Measurements from ENCODE around the gene NEDD4L.

Gene NEDD4L

DNA sequence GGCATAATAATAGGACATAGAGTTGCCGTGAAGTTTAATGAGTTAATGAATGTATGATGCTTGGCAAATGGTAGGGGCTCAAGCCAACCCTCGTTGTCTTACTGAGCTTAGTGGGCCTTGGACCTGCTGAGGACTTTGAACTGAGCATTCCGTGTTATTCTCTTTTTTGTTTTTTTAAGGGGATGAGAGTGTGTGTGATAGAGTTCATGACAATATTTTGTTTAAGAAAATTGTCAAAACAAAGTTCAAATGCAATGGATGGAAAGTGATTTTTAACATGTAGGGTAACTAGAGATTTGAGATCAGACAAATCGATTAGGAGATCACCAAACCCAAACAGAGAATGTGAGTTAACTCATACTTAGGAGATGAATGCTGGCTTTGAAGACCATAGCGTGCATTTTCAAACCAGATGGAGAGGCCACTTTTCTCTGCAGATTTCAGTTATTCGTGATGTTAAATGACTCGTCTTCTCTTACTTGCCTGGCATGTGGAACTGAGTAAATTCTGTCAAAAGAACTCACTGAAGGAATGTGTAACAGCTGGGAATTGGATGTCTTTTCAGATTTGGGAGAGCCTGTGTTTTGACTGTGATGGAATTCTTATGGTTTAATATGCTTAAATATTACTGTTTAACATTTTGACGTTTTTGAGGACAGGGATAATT, 88.7 kb downstream of the NEDD4L start:
- no peak overlapping the region for H3K27ac ChIP-seq (ENCODE audit: low read length)
- no peak overlapping the region for H3K9ac ChIP-seq (ENCODE audit: low read depth, low read length)
- H3K27me3 ChIP-seq (ENCODE audit: insufficient read depth, low read length), result no peaks in the 10 kb centered on the region
- H3K4me3 ChIP-seq (ENCODE audit: low read length), result no peak overlapping the region
- no peaks in the 10 kb centered on the region for H3K36me3 ChIP-seq (ENCODE audit: insufficient read depth, low read depth, low read length)
- no peaks in the 10 kb centered on the region for H3K9me3 ChIP-seq (ENCODE audit: insufficient read depth, low read depth, low read length)
- peaks cover 8% of the 10 kb centered on the region; the same call in 1 of the 2 replicates for H3K4me1 ChIP-seq (ENCODE audit: insufficient read depth, low read length)

DNA sequence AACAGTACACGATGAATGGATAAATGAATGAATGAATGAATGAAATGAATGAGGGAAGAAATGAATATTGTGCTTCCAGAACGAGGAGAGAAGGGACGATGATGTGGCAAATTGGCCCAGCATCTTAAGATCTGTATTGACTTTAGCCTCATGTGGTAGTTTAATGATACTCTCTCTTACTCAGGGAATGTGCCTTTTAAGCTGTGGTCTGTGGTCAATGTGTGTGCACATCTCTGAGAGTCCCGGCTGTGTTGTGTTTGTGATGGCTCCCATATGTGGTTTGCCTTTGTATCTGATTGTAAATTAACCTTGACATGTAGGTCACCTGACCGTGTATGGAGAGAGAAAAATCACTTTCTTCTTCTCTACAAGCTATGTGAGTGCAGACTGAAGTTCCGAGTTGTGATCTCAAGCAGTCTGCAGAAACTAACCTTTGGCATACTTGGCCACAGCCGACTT, 91.2 kb downstream of the NEDD4L start:
- Histone ChIP-seq H3K9me3 (ENCODE audit: insufficient read depth, low read depth, low read length) (no peaks in the 10 kb centered on the region), H3K36me3 (ENCODE audit: insufficient read depth, low read depth, low read length) (no peaks in the 10 kb centered on the region), H3K9ac (ENCODE audit: low read depth, low read length) (no peak overlapping the region), H3K27me3 (ENCODE audit: insufficient read depth, low read length) (no peaks in the 10 kb centered on the region), H3K4me3 (ENCODE audit: low read length) (no peak overlapping the region), H3K4me1 (ENCODE audit: insufficient read depth, low read length) (peaks cover 15% of the 10 kb centered on the region; the same call in 1 of the 2 replicates), H3K27ac (ENCODE audit: low read length) (no peak overlapping the region)

DNA sequence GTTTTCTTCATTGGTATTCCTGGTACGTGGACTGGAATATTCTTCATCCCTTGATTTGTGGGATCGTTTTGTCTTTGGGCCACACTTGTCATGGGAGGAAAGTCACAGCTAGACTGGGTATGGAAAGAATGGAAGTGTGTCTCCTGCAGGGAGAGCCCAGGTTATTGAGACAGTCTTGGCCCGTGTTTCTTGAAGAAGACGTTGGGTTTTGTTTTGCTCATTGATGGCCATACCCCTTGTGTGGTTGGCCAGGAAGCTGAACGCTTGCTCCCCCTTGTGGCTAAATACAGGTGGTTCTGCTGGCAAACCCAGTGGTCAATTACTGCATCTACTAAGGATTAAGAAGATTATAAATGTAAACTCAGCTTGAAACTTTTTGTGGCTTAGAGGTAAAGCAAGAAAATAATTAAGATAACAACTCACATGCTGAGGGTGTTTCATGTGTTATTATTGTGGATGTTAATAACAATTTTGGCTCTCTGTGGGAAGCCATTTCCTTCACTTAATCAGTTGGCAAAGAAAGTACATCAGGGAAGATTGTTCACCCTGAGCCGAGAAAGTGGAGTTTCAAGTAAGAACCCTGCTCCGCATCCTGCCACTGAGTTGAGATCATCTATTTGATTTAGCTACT, 91.8 kb downstream of the NEDD4L start:
- Histone ChIP-seq H3K4me1 (ENCODE audit: insufficient read depth, low read length) (peaks cover 18% of the 10 kb centered on the region), H3K9ac (ENCODE audit: low read depth, low read length) (no peak overlapping the region), H3K27me3 (ENCODE audit: insufficient read depth, low read length) (no peaks in the 10 kb centered on the region), H3K27ac (ENCODE audit: low read length) (no peak overlapping the region), H3K4me3 (ENCODE audit: low read length) (no peak overlapping the region), H3K36me3 (ENCODE audit: insufficient read depth, low read depth, low read length) (no peaks in the 10 kb centered on the region), H3K9me3 (ENCODE audit: insufficient read depth, low read depth, low read length) (no peaks in the 10 kb centered on the region)

DNA sequence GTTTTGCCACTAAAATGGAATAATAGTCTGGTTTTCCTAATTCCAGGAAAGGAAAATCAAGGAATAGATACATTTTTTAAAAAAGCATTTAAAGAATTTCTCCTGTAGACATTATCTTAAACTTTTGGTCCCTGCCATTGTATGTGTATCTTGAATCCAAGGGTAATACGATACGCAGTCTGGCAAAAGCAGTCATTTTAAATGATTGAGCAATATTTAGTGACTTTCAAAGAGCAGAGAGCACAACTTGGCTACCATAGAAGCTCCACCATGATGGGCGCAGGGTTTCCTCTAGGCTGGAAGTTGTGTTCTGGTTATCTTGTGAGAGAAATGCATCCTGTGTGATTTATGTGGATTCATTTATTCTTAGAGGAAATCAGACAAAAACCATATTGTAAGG, 92.9 kb downstream of the NEDD4L start:
- H3K27me3 ChIP-seq (ENCODE audit: insufficient read depth, low read length), result no peaks in the 10 kb centered on the region
- H3K9ac ChIP-seq (ENCODE audit: low read depth, low read length), result no peak overlapping the region
- no peaks in the 10 kb centered on the region for H3K9me3 ChIP-seq (ENCODE audit: insufficient read depth, low read depth, low read length)
- H3K36me3 ChIP-seq (ENCODE audit: insufficient read depth, low read depth, low read length), result no peaks in the 10 kb centered on the region
- H3K4me3 ChIP-seq (ENCODE audit: low read length), result no peak overlapping the region
- H3K4me1 ChIP-seq (ENCODE audit: insufficient read depth, low read length), result peaks cover 18% of the 10 kb centered on the region
- H3K27ac ChIP-seq (ENCODE audit: low read length), result no peak overlapping the region

DNA sequence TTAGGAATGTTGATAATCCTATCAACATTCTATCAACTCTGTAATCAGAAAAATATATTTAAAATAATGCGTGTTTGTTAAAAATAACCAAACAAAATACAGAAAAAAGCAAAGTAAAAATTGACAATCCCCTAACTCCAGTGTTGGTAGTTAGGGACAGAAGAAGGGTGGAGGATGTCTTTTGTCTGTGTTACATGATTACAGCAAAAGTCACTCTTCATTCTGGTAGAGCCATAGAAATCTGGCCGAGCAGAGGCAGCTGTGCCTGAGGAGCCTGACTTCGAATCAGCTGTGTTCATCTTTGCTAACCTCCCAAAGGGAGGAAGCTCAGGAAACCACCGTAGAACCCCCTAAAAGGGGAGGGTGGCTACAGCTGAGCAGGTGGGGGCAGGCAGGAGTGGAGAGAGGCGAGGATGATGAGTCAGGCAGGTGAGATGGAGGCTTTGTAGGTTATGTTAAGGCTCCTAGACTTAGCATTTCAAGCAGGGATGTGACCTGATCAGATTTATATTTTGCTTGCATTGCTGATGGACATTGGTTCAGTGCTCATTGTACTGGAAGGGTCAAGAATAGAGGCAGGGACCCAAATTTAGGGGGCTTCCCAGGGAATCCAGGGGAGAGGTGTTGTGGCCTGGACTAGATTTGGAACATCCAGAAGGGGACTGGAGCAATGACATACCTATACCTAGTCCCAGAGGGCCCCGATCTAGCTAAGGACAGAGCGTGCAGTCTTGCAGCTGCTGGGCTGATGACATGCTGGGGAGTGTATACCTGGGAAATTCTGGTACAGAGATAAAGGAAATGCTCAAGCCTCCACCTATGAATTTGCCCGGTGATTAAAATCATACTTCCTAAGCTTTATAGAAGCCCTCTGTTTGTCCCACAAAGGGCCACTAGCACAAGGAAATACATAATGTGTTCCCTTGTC, 95.7 kb downstream of the NEDD4L start:
- H3K27me3 ChIP-seq (ENCODE audit: insufficient read depth, low read length), result no peaks in the 10 kb centered on the region

DNA sequence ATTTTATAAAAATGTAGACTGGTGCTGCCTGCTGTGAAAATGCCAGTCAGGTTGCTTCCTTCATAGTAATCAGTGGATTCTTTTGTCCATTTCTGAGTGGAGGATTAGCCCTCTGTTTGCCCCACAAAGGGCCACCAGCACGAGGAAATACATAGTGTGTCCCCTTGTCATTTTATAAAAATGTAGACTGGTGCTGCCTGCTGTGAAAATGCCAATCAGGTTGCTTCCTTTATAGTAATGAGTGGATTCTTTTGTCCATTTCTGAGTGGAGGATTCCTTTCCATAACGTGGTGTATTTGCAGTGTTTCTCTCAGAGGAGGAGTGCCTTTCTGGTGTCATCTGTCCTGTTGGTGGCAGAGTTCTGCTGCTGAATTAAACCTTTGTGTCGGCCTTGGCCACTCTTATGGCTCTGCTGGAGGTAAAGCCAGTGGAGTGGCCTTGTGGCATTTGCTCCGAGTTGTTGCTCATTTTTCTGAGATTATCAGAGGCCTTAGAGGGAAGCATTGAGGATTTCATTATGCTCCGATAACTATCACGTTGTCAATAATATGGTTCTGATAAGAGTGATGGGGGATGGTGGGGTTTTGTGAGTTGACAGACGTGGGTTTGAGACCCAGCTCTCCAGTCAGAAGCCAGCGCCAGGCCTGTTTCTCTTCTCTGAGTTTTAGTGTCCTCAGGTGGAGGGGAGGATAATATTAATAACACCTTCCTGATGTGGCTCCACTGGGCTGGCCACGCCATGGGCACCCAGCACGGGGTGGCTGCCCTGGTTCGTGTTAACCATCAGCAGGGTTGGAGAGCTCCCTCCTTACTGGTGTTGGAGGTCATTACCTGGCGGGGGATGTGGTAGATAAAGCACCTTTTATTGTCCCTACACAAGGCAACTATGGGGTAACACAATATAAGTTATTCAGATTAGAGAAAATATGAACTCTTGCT, 96.6 kb downstream of the NEDD4L start:
- H3K9me3 ChIP-seq (ENCODE audit: insufficient read depth, low read depth, low read length), result no peaks in the 10 kb centered on the region
- no peaks in the 10 kb centered on the region for H3K27me3 ChIP-seq (ENCODE audit: insufficient read depth, low read length)
- H3K36me3 ChIP-seq (ENCODE audit: insufficient read depth, low read depth, low read length), result no peaks in the 10 kb centered on the region
- no peak overlapping the region for H3K9ac ChIP-seq (ENCODE audit: low read depth, low read length)
- peaks cover 13% of the 10 kb centered on the region for H3K4me1 ChIP-seq (ENCODE audit: insufficient read depth, low read length)
- no peak overlapping the region for H3K27ac ChIP-seq (ENCODE audit: low read length)
- no peak overlapping the region for H3K4me3 ChIP-seq (ENCODE audit: low read length)

More for the DNA sequence above, 95.7 kb downstream of the NEDD4L start:
- H3K27ac ChIP-seq (ENCODE audit: low read length), result no peak overlapping the region
- no peaks in the 10 kb centered on the region for H3K9me3 ChIP-seq (ENCODE audit: insufficient read depth, low read depth, low read length)
- H3K4me1 ChIP-seq (ENCODE audit: insufficient read depth, low read length), result peaks cover 18% of the 10 kb centered on the region
- no peaks in the 10 kb centered on the region for H3K36me3 ChIP-seq (ENCODE audit: insufficient read depth, low read depth, low read length)
- no peak overlapping the region for H3K9ac ChIP-seq (ENCODE audit: low read depth, low read length)
- H3K4me3 ChIP-seq (ENCODE audit: low read length), result no peak overlapping the region

DNA sequence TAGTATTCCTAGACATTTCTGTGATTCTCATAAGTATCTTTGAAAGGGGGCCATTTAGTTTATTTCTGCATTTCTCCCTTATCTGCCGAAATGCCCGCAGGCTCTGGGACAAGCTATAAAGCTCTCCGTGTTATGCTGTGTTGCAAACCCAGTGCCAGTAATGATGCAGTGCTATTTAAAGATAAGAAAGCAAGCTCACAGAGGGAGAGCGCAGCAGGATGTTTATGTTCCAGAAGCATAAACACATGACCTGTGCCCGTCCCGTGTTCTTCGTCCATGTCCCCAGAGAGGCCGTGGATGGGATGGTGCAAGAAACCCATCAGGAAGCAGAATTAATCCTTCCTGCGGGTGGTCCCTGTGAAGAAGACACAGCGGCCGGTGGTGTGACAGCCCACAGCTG, 99.4 kb downstream of the NEDD4L start:
- H3K9ac ChIP-seq (ENCODE audit: low read depth, low read length), result no peak overlapping the region
- no peak overlapping the region for H3K4me3 ChIP-seq (ENCODE audit: low read length)
- peaks cover 10% of the 10 kb centered on the region; the same call in 1 of the 2 replicates for H3K4me1 ChIP-seq (ENCODE audit: insufficient read depth, low read length)
- no peak overlapping the region for H3K27ac ChIP-seq (ENCODE audit: low read length)
- no peaks in the 10 kb centered on the region for H3K27me3 ChIP-seq (ENCODE audit: insufficient read depth, low read length)
- H3K36me3 ChIP-seq (ENCODE audit: insufficient read depth, low read depth, low read length), result no peaks in the 10 kb centered on the region
- no peaks in the 10 kb centered on the region for H3K9me3 ChIP-seq (ENCODE audit: insufficient read depth, low read depth, low read length)

DNA sequence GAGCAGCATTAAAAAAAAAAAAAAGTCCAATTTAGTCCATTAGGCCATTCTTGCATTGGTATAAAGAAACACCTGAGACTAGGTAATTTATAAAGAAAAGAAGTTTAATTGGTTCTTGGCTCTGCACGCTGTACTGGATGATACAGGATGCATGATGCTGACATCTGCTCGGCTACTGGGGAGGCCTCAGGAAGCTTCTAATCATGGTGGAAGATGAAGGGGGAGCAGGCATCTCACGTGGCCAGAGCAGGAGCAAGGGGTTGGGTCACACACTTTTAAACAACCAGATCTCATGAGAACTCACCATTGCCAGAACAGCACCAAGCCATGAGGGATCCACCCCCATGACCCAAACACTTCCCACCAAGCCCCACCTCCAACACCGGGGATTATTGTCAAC, 100.1 kb downstream of the NEDD4L start:
- H3K9me3 ChIP-seq (ENCODE audit: insufficient read depth, low read depth, low read length), result no peaks in the 10 kb centered on the region
- H3K27me3 ChIP-seq (ENCODE audit: insufficient read depth, low read length), result no peaks in the 10 kb centered on the region
- H3K27ac ChIP-seq (ENCODE audit: low read length), result no peak overlapping the region
- no peaks in the 10 kb centered on the region for H3K36me3 ChIP-seq (ENCODE audit: insufficient read depth, low read depth, low read length)
- peaks cover 10% of the 10 kb centered on the region; the same call in 1 of the 2 replicates for H3K4me1 ChIP-seq (ENCODE audit: insufficient read depth, low read length)
- H3K4me3 ChIP-seq (ENCODE audit: low read length), result no peak overlapping the region
- H3K9ac ChIP-seq (ENCODE audit: low read depth, low read length), result no peak overlapping the region

DNA sequence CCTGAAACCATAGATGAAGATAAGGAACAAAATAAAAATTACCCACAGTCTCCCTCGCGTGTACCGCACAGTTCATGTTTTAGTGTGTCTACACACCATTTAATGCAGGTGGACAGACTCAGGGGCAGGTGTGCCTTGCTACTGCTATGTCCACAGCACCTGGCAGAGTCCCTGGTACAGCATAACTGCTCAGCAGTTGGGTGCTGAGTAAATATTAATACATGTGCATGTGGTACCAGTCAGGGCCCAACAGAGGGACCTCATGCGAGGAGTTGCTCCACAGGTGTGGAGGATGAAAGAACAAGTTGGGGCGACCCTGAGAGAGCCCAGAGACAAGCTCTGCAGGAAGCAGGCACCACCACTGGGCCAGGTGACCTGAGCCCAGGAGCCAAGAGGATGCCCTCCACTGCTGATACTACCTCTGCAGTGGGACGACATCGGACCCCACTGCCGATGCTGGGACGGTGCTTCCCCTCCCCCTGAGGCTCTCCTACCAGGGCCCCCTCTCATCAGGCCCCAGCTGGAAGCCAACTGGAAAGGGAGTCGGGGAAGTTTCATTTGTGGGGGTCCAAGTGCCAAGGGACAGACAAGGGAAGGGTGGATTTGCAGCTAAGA, 100.8 kb downstream of the NEDD4L start:
- H3K36me3 ChIP-seq (ENCODE audit: insufficient read depth, low read depth, low read length), result no peaks in the 10 kb centered on the region
- no peak overlapping the region for H3K4me3 ChIP-seq (ENCODE audit: low read length)
- peaks cover 6% of the 10 kb centered on the region; the same call in 1 of the 2 replicates for H3K4me1 ChIP-seq (ENCODE audit: insufficient read depth, low read length)
- no peaks in the 10 kb centered on the region for H3K9me3 ChIP-seq (ENCODE audit: insufficient read depth, low read depth, low read length)
- H3K27me3 ChIP-seq (ENCODE audit: insufficient read depth, low read length), result no peaks in the 10 kb centered on the region
- H3K27ac ChIP-seq (ENCODE audit: low read length), result no peak overlapping the region
- H3K9ac ChIP-seq (ENCODE audit: low read depth, low read length), result no peak overlapping the region

DNA sequence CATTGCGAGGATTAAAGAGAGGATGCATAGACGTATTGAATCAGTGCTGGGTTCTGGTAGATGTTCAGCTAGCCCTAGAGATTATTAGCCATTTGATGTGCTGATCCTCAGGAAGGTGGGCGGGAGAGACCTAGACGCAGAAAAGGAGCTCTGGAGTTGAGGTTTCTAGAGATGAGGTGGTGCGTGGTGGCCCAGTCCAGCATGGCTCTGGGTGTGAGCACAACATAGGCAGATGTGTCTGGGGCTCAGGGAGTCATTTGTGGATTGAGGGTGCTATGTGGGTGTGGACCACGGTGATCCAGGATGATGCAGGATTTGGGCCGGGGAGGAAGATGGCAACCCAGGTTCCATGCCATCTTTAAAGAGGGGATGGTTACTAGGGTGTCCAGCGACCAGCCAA, 102.1 kb downstream of the NEDD4L start:
- no peaks in the 10 kb centered on the region for H3K9me3 ChIP-seq (ENCODE audit: insufficient read depth, low read depth, low read length)
- no peak overlapping the region for H3K27ac ChIP-seq (ENCODE audit: low read length)
- no peak overlapping the region for H3K9ac ChIP-seq (ENCODE audit: low read depth, low read length)
- no peaks in the 10 kb centered on the region for H3K27me3 ChIP-seq (ENCODE audit: insufficient read depth, low read length)
- H3K4me3 ChIP-seq (ENCODE audit: low read length), result no peak overlapping the region
- no peaks in the 10 kb centered on the region for H3K36me3 ChIP-seq (ENCODE audit: insufficient read depth, low read depth, low read length)
- no peaks in the 10 kb centered on the region for H3K4me1 ChIP-seq (ENCODE audit: insufficient read depth, low read length)
